SH-SY5Y (cell line): ENCODE data around the gene SNX2.

ENCODE experiments used
- GATA2 ChIP-seq: IDR thresholded peaks from 2 replicates; pipeline ENCODE4 v1.6.1; 2011; ENCODE audit warnings: mild to moderate bottlenecking, low read depth, low read length
- GATA3 ChIP-seq: IDR thresholded peaks from 2 replicates; pipeline ENCODE4 v1.6.1; 2011; ENCODE audit warnings: low read depth, mild to moderate bottlenecking, low read length, moderate library complexity

DNA sequence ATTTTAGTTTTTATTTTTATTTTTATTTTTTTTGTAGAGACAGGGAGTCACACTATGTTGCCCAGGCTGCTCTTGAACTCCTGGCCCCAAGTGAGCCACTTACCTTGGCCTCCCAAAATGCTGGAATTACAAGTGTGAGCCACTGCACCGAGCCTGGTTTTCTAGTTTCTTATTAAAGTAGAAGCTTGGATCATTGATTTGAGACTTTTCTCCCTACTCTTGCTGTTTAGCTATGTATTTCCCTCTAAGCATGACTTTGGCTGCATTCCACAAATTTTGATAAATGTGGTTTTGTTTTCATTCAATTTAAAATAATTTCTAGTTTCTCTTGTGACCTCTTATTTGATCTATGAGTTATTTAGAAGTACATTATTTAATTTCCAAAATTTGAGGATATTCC, 10.4 kb downstream of the SNX2 start:
- TF ChIP-seq GATA2, result no peak
- TF ChIP-seq GATA3, result no peak
